ENCODE results near the gene IKBKE.

The IKBKE gene

GRCh38 chr1:206496131-206496793, 26.0 kb downstream of the IKBKE start (continued):
- no peak for TF ChIP-seq PRDM6 (tag by site-specific recombination; IDR thresholded peaks at IDR 0.05)
- no peak for TF ChIP-seq ZNF223 (tag by site-specific recombination; IDR thresholded peaks at IDR 0.05)
- no peak for TF ChIP-seq AEBP2 (tag by site-specific recombination; IDR thresholded peaks at IDR 0.05; ENCODE audit: borderline replicate concordance)

- CTCF ChIA-PET = interaction anchor here (0.6 to 2.7 kb wide), 4 partner anchors 18 to 312 kb away, joined by 3 to 18 read pairs (median 4); no protein-coding TSS in a partner anchor
- H3K4me1 ChIP-seq (ENCODE audit: control insufficient read depth, insufficient read depth, low read length) = peaks cover 10% of the 10 kb centered on the region
- POLR2A ChIA-PET = no interaction called here
- H3K4me3 ChIP-seq (ENCODE audit: low read depth, low read length) = no peak overlapping the region
- TF ChIP-seq ZNF596 (tag by site-specific recombination; IDR thresholded peaks at IDR 0.05) (no peak), OSR2 (tag by site-specific recombination; IDR thresholded peaks at IDR 0.05) (no peak), ZNF311 (tag by site-specific recombination; IDR thresholded peaks at IDR 0.05; ENCODE audit: borderline replicate concordance) (no peak), ZNF350 (tag by site-specific recombination; IDR thresholded peaks at IDR 0.05) (no peak), TSHZ1 (tag by site-specific recombination; IDR thresholded peaks at IDR 0.05; ENCODE audit: borderline replicate concordance) (no peak), ZBTB49 (tag by site-specific recombination; IDR thresholded peaks at IDR 0.05; ENCODE audit: low read depth) (no peak), ZSCAN5A (tag by site-specific recombination; IDR thresholded peaks at IDR 0.05) (no peak), ZEB2 (tag by site-specific recombination; IDR thresholded peaks at IDR 0.05) (no peak), ZBTB1 (tag by site-specific recombination; IDR thresholded peaks at IDR 0.05) (no peak)
- no peaks in the 10 kb centered on the region for H3K9me3 ChIP-seq (ENCODE audit: control insufficient read depth, insufficient read depth, low read depth, low read length)
- H3K36me3 ChIP-seq (ENCODE audit: control insufficient read depth in 2 of 2, insufficient read depth in 1 of 2, low read length in 2 of 2) = peaks cover 0 to under 1% of the 10 kb centered on the region in 2 experiments; a peak in 1 of 3 replicates
- no peak overlapping the region for H3K27ac ChIP-seq (ENCODE audit: extremely low read depth, low read depth, low read length)
Observed at GRCh38 chr1:206497363-206497762, 27.1 kb downstream of the IKBKE start.
